ENCODE measurements around the gene SNAPC4. TPM values are rescaled to one million over a fixed set of nuclear protein-coding genes. Genes with fewer than 3 reads are reported as not detected.

Gene SNAPC4
- total and polyA plus RNA-seq, 2 of the 8 experiments (the other 6 are each of a cell fraction or from before 2014, with no cell fraction given) = 6.9 to 18.1 TPM

DNA sequence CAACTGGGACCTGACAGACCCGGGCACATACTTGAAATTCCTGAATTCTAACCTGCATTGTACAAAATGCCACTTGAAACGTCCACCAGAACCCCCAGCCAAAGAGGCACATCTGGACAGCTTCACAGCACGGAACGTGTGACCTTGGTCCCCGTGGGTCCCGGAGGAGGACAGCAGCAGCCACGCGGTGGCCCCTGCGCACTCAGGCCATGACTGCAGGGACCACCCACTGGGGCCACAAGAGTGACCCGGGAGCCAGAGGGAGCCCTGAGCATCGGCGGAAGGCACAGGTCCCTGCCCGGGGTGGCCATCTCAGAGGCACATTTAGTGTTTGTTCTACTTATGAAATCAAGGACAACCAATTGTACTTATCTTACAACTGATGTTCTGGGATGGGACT is 2.1 kb upstream of the SNAPC4 start:
- Histone ChIP-seq H2AFZ (ENCODE audit: low read length) (no peak overlapping the region), H3K4me3 (ENCODE audit: extremely low read depth in 1 of 4, insufficient read depth in 2 of 4, low read depth in 3 of 4, low read length in 4 of 4) (no peak overlapping the region), H4K5ac (ENCODE audit: insufficient read length, low read depth, low read length) (no peak overlapping the region), H3K79me1 (ENCODE audit: low read depth, low read length) (peaks cover 12% of the 10 kb centered on the region; the same call in 1 of the 2 replicates), H2BK120ac (replicated peaks; ENCODE audit: low read depth, low read length) (no peak overlapping the region), H4K91ac (replicated peaks; ENCODE audit: insufficient read length, low read length) (no peak overlapping the region), H3K23me2 (ENCODE audit: low read depth, low read length) (peaks cover 6% of the 10 kb centered on the region; the same call in 1 of the 2 replicates), H3K18ac (ENCODE audit: extremely low read depth, low read length) (no peak overlapping the region), H3K14ac (ENCODE audit: insufficient read length) (no peak overlapping the region), H3K79me2 (ENCODE audit: control insufficient read depth in 1 of 2, insufficient read depth in 2 of 2, low read length in 2 of 2) (peaks cover 0 to 23% of the 10 kb centered on the region in 2 experiments; a peak in 2 of 4 replicates), H4K20me1 (replicated peaks in 1 of 2; ENCODE audit: control insufficient read depth in 1 of 2, insufficient read depth in 2 of 2, low read length in 2 of 2) (peaks cover 5 to 12% of the 10 kb centered on the region in 2 experiments), H4K8ac (ENCODE audit: extremely low read depth, insufficient read depth, low read length) (no peak overlapping the region), H2BK20ac (ENCODE audit: low read length) (no peak overlapping the region), H3K27ac (ENCODE audit: low read depth, low read length) (no peak overlapping the region), H2BK12ac (ENCODE audit: low read depth, low read length) (no peak overlapping the region), H3K9me3 (ENCODE audit: insufficient read depth in 2 of 2, low read depth in 1 of 2, low read length in 1 of 2) (no peaks in the 10 kb centered on the region), H3K27me3 (replicated peaks in 1 of 4; ENCODE audit: control insufficient read depth in 3 of 4, extremely low read depth in 1 of 4, insufficient read depth in 3 of 4, low read length in 3 of 4) (no peaks in the 10 kb centered on the region), H2AK5ac (ENCODE audit: low read depth, low read length) (no peak overlapping the region), H3K4me1 (replicated peaks in 1 of 4; ENCODE audit: control insufficient read depth in 3 of 4, insufficient read depth in 4 of 4, low read length in 3 of 4) (peaks cover 0 to 10% (median 7%) of the 10 kb centered on the region in 4 experiments; a peak in 5 of 7 replicates), H3K56ac (replicated peaks; ENCODE audit: insufficient read length, low read depth, low read length) (no peak overlapping the region), H3K36me3 (ENCODE audit: control insufficient read depth in 2 of 4, insufficient read depth in 4 of 4, low read length in 3 of 4) (peaks cover 19 to 51% (median 40%) of the 10 kb centered on the region in 4 experiments), H3K23ac (ENCODE audit: insufficient read length) (no peak overlapping the region), H3K4ac (replicated peaks; ENCODE audit: insufficient read length, low read depth, low read length) (no peak overlapping the region), H3K4me2 (ENCODE audit: insufficient read depth in 1 of 2, low read depth in 2 of 2, low read length in 2 of 2) (no peak overlapping the region), H2BK15ac (ENCODE audit: low read length) (no peak overlapping the region), H3K9ac (replicated peaks in 1 of 4; ENCODE audit: extremely low read depth in 1 of 4, low read depth in 3 of 4, low read length in 3 of 4) (no peak overlapping the region), H2BK5ac (ENCODE audit: low read depth, low read length) (no peak overlapping the region)
- TF ChIP-seq MAFK (IDR thresholded peaks at IDR 0.05; ENCODE audit: low read depth, low read length) = no peak
- no peak for TF ChIP-seq USF2 (IDR thresholded peaks at IDR 0.05; ENCODE audit: low read length)
- TF ChIP-seq CBX5 (IDR thresholded peaks at IDR 0.05; ENCODE audit: low read depth, low read length) = no peak
- TF ChIP-seq EGR1 (IDR thresholded peaks at IDR 0.05; ENCODE audit: borderline replicate concordance, low read depth, low read length) = no peak
- TF ChIP-seq JUN (IDR thresholded peaks at IDR 0.05; ENCODE audit: low read depth, low read length) = no peak
- no peak for TF ChIP-seq YY1 (IDR thresholded peaks at IDR 0.05; ENCODE audit: low read depth, low read length)
- TF ChIP-seq RBBP5 (IDR thresholded peaks at IDR 0.05; ENCODE audit: borderline replicate concordance, low read depth, low read length) = no peak
- TF ChIP-seq, protein P1, sequence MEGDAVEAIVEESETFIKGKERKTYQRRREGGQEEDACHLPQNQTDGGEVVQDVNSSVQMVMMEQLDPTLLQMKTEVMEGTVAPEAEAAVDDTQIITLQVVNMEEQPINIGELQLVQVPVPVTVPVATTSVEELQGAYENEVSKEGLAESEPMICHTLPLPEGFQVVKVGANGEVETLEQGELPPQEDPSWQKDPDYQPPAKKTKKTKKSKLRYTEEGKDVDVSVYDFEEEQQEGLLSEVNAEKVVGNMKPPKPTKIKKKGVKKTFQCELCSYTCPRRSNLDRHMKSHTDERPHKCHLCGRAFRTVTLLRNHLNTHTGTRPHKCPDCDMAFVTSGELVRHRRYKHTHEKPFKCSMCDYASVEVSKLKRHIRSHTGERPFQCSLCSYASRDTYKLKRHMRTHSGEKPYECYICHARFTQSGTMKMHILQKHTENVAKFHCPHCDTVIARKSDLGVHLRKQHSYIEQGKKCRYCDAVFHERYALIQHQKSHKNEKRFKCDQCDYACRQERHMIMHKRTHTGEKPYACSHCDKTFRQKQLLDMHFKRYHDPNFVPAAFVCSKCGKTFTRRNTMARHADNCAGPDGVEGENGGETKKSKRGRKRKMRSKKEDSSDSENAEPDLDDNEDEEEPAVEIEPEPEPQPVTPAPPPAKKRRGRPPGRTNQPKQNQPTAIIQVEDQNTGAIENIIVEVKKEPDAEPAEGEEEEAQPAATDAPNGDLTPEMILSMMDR (IDR thresholded peaks at IDR 0.05; ENCODE audit: control extremely low read depth in 1 of 3, insufficient read depth in 1 of 3, low read depth in 1 of 3, low read length in 3 of 3) = no peak
- TF ChIP-seq FOSL1 (IDR thresholded peaks at IDR 0.05; ENCODE audit: insufficient read depth, low read depth, low read length) = no peak
- ChIA-PET CTCF (ENCODE audit: partially characterized antibody) (interaction anchor here (0.5 to 3.4 kb wide), 10 partner anchors 8 to 79 kb away, joined by 3 to 26 read pairs (median 6); partner anchors contain the start of genes ENTR1 and PMPCA), POLR2A (ENCODE audit: partially characterized antibody) (interaction anchor here (0.8 to 14.6 kb wide), 15 partner anchors 9 to 480 kb away, joined by 3 to 139 read pairs (median 14); partner anchors contain the start of genes DNLZ, ENTR1 and PMPCA)
- DNase-seq (ENCODE audit: low read depth in 1 of 2, low spot score in 2 of 2) (no peak), FAIRE-seq (no peak)
- WGBS, 2 experiments (ENCODE audit: extremely low coverage in 1 of 2, insufficient coverage in 1 of 2, insufficient read length in 1 of 2, insufficient replicate concordance in 2 of 2, low coverage in 1 of 2, low lambda C conversion rate in 2 of 2, missing lambda C conversion rate in 1 of 2) = 98% methylated on average over 13 of the region's 13 CpGs; no CpG with 5 or more reads in 1 of the 2 experiments
